BJ (cell line): ENCODE data around the gene ZFP42. TPM values are rescaled to one million over a fixed set of nuclear protein-coding genes. Genes with fewer than 3 reads are reported as not detected.

Experiments
- CTCF ChIA-PET: fragments of 350-600 bp; formaldehyde crosslinking; extraction: SDS; loops from one replicate; lab custom pipeline; 2021; ENCODE audit warnings: antibody characterized with exemption, inconsistent platforms; lab: Yijun Ruan, JAX
- POLR2A ChIA-PET: fragments of 300-600 bp; sonication (Branson Sonifier 250); formaldehyde crosslinking; extraction: SDS; loops from one replicate; lab custom pipeline; 2021; ENCODE audit warnings: antibody characterized with exemption; lab: Charles Lee
- DNase-seq: peaks from one replicate; pipeline ENCODE4 v3.0.0-alpha.2; 2011; ENCODE audit warnings: low read depth
- H3K27me3 ChIP-seq: 2 replicates; pipeline ENCODE4 v1.6.0; 2011; ENCODE audit warnings: low read length; ENCODE audit not compliant: control insufficient read depth, insufficient read depth
- H3K36me3 ChIP-seq: 2 replicates; pipeline ENCODE4 v1.5.1; 2011; ENCODE audit warnings: low read length; ENCODE audit not compliant: control insufficient read depth, insufficient read depth
- H3K4me3 ChIP-seq: 2 replicates; pipeline ENCODE4 v1.5.1; 2011; ENCODE audit warnings: low read depth, mild to moderate bottlenecking, control low read depth, low read length
- polyA minus RNA-seq: library from RNA; depleted of rRNA, polyadenylated mRNA; stranded (reverse); fragments of >200 nt; gene quantifications from 2 replicates; pipeline ENCODE4 v1.2.3, GENCODE V29; 2011; rRNA and poly(A)+ RNA removed
- polyA plus RNA-seq: library from polyadenylated mRNA; depleted of rRNA; stranded (reverse); fragments of >200 nt; gene quantifications from 2 replicates; pipeline ENCODE4 v1.2.3, GENCODE V29; 2011; rRNA removed
- TF ChIP-seq, protein P1 (sequence below): IDR thresholded peaks from 2 replicates; pipeline ENCODE4 v1.5.1; 2011; ENCODE audit warnings: low read depth, mild to moderate bottlenecking, control low read depth, inconsistent platforms, low read length, moderate library complexity; ENCODE audit not compliant: insufficient read depth

Gene ZFP42
- polyA plus RNA-seq: not detected in 2 replicates
- polyA minus RNA-seq: not detected in 2 replicates

DNA sequence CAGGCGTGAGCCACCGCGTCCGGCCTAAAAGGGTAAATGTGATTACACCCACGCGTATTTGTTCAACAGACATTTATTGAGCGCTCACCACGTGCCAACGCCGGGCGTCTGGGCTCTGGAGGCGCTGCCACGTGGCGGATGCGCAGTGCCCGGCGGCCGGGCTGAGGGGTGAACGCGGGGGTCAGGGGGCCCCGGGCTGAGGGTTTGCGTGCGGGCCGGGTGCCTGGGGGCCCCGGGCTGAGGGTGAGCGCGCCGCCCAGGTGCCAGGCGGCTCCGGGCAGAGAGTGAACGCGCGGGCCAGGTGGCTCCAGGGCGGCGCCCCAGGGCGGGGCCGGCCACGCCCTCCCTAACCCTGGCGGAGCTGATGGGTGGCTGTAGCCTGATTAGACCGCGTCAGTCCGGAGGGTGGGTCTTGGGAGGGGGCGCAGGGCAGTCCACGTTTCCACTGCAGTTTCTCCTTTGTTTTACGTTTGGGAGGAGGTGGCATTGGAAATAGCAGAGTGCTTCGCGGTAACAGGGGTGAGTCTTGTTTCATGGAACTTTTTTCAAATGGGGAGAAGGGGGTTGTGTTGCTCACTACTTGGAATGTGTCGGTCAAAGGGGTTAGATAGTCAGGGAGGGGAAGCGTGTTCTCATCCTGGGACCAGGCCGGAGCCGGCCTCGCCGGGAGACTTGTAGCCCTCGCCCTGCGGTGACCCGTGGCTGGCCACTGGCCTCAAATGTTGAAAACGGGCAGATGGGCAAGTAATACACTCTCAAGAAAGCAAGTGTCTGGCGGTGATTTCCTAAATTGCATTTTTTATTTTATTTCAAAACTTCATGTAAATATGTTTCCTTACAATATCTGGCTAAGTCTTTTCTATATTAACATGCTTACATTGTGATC is at the start of gene ZFP42:
Gene ZFP42, plus strand, starts transcription at position 450 of the 886 bp plus-strand sequence. CDS start 7,037 bp downstream, outside the sequence.
- CTCF ChIA-PET: no interaction called here
- no peak within 1 kb of the TSS for H3K4me3 ChIP-seq
- H3K36me3 ChIP-seq: no peaks in the 10 kb centered on the region
- TF ChIP-seq, protein P1, sequence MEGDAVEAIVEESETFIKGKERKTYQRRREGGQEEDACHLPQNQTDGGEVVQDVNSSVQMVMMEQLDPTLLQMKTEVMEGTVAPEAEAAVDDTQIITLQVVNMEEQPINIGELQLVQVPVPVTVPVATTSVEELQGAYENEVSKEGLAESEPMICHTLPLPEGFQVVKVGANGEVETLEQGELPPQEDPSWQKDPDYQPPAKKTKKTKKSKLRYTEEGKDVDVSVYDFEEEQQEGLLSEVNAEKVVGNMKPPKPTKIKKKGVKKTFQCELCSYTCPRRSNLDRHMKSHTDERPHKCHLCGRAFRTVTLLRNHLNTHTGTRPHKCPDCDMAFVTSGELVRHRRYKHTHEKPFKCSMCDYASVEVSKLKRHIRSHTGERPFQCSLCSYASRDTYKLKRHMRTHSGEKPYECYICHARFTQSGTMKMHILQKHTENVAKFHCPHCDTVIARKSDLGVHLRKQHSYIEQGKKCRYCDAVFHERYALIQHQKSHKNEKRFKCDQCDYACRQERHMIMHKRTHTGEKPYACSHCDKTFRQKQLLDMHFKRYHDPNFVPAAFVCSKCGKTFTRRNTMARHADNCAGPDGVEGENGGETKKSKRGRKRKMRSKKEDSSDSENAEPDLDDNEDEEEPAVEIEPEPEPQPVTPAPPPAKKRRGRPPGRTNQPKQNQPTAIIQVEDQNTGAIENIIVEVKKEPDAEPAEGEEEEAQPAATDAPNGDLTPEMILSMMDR: no peak
- POLR2A ChIA-PET: no interaction called here
- no peaks in the 10 kb centered on the region for H3K27me3 ChIP-seq
- no peak for DNase-seq

DNA sequence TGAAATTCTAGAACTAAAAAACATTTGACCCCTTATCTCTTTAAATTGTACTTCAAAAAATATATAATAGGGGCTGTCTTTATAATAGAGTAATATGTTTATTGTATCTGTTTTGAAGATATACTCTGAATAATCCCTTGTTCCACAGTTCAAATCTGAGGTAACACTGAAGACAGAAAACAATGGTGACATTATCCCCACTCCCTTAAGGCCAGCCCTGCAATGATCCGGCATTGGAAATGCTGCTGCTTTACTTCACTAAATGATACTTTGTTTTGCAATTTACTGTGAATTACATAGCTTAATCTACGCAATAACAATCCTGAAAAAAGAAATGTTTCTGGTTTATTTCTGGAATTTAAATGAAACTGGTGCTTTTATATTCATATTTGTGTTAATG is 34.4 kb upstream of the ZFP42 start:
- no peak overlapping the region for H3K4me3 ChIP-seq
- CTCF ChIA-PET: no interaction called here
- H3K27me3 ChIP-seq: no peaks in the 10 kb centered on the region
- no peak for DNase-seq
- TF ChIP-seq, protein P1: no peak
- H3K36me3 ChIP-seq: no peaks in the 10 kb centered on the region
- POLR2A ChIA-PET: no interaction called here

DNA sequence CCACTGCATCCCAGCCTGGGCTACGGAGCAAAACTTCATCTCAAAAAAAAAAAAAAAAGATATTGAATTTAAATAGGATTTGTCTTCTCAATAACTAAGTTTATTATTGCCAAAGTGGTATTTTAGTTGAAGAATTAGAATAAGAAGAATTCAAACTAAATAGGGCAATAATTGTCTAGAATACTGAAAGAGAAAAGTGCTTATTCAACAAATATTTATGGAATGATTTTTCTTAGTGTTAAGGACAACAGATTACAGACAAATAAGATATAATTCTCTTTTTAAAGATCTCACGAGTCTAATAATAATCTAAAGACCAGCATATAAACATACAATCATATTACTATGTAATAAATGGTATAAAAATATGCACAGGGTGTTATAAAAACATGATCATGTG is 33.6 kb upstream of the ZFP42 start:
- CTCF ChIA-PET: no interaction called here

DNA sequence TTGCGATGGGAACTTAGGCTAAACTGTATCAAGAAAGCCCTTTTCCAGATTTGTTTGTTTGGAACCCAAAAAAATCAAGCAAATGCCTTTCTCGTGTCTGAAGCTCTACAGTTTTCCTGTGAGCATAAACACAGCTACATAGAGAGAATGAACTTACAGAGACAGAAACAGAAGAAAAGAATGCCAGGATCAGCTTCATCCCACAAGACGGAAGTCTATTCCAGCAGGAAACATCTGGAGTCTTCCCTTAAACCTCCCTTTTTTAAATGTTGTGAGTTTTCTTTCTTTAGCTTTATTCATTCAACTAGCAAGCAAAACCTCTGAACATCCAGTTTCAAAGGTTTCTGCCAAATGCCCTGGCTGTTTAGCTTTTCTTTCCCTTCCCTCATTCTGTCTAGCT is 32.6 kb upstream of the ZFP42 start:
- Histone ChIP-seq H3K27me3 (no peaks in the 10 kb centered on the region), H3K36me3 (no peaks in the 10 kb centered on the region), H3K4me3 (no peak overlapping the region)
- CTCF ChIA-PET: no interaction called here
- TF ChIP-seq, protein P1: no peak
- no peak for DNase-seq
- POLR2A ChIA-PET: no interaction called here

More for the DNA sequence above, 33.6 kb upstream of the ZFP42 start:
- DNase-seq: no peak
- H3K36me3 ChIP-seq: no peaks in the 10 kb centered on the region
- H3K4me3 ChIP-seq: no peak overlapping the region
- POLR2A ChIA-PET: no interaction called here
- no peaks in the 10 kb centered on the region for H3K27me3 ChIP-seq
- TF ChIP-seq, protein P1: no peak

- CTCF ChIA-PET: interaction anchor here (0.9 kb wide), 1 partner anchor 9 kb away, joined by 3 read pairs; no protein-coding TSS in a partner anchor
- POLR2A ChIA-PET: no interaction called here
- H3K27me3 ChIP-seq: no peaks in the 10 kb centered on the region
- no peak overlapping the region for H3K4me3 ChIP-seq
- no peaks in the 10 kb centered on the region for H3K36me3 ChIP-seq
- TF ChIP-seq, protein P1: no peak
- no peak for DNase-seq
Measured at GRCh38 chr4:187965726-187966125, 29.8 kb upstream of the ZFP42 start.
